GM23338 (cell line): ENCODE measurements around the gene SH3RF2.

Source experiments
- CREB1 ChIP-seq: fragments of 250-450 bp; sonication (Bioruptor Pico); IDR thresholded peaks from 2 replicates; pipeline ENCODE4 v1.5.0; 2020; ENCODE audit warnings: low read depth, mild to moderate bottlenecking, moderate library complexity
- EZH2 ChIP-seq: fragments of 200-600 bp; sonication (generic); IDR thresholded peaks from one replicate; pipeline ENCODE4 v1.8.0; 2017; ENCODE audit warnings: antibody characterized with exemption, mild to moderate bottlenecking, low read depth; ENCODE audit not compliant: unreplicated experiment
- EZH2phosphoT487 ChIP-seq: fragments of 200-600 bp; sonication (generic); IDR thresholded peaks from one replicate; pipeline ENCODE4 v1.8.1; 2018; ENCODE audit warnings: antibody characterized with exemption; ENCODE audit not compliant: unreplicated experiment
- JUNB ChIP-seq: IDR thresholded peaks from one replicate; pipeline ENCODE4 v1.6.1; 2016; ENCODE audit warnings: antibody characterized with exemption; ENCODE audit not compliant: unreplicated experiment
- NANOG ChIP-seq: IDR thresholded peaks from 2 replicates; pipeline ENCODE4 v1.6.1; 2016; ENCODE audit warnings: antibody characterized with exemption, borderline replicate concordance
- POLR2AphosphoS5 ChIP-seq: IDR thresholded peaks from 2 replicates; pipeline ENCODE4 v1.6.1; 2016; ENCODE audit warnings: antibody characterized with exemption, low read depth
- STAT1 ChIP-seq: IDR thresholded peaks from one replicate; pipeline ENCODE4 v1.6.1; 2016; ENCODE audit warnings: antibody characterized with exemption; ENCODE audit not compliant: unreplicated experiment
- ZNF114 ChIP-seq: fragments of 250-450 bp; sonication (Bioruptor Pico); IDR thresholded peaks from 2 replicates; pipeline ENCODE4 v1.5.0; 2020; ENCODE audit warnings: mild to moderate bottlenecking, moderate library complexity
- TF ChIP-seq, protein P1 (sequence below), 2 experiments: fragments of 200-600 bp in 1 of 2; sonication (generic) in 1 of 2; conservative IDR thresholded peaks; 2 replicates each; pipeline versions ENCODE4 v1.5.1 to v1.6.1; 2016 to 2017; ENCODE audit warnings: antibody characterized with exemption in 2 of 2, low read depth in 2 of 2, mild to moderate bottlenecking in 2 of 2, moderate library complexity in 1 of 2

GRCh38 chr5:146068977-146069779 is 132.8 kb downstream of the SH3RF2 start:
- TF ChIP-seq, protein P1, sequence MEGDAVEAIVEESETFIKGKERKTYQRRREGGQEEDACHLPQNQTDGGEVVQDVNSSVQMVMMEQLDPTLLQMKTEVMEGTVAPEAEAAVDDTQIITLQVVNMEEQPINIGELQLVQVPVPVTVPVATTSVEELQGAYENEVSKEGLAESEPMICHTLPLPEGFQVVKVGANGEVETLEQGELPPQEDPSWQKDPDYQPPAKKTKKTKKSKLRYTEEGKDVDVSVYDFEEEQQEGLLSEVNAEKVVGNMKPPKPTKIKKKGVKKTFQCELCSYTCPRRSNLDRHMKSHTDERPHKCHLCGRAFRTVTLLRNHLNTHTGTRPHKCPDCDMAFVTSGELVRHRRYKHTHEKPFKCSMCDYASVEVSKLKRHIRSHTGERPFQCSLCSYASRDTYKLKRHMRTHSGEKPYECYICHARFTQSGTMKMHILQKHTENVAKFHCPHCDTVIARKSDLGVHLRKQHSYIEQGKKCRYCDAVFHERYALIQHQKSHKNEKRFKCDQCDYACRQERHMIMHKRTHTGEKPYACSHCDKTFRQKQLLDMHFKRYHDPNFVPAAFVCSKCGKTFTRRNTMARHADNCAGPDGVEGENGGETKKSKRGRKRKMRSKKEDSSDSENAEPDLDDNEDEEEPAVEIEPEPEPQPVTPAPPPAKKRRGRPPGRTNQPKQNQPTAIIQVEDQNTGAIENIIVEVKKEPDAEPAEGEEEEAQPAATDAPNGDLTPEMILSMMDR (conservative IDR thresholded peaks at IDR 0.05; ENCODE audit: low read depth in 2 of 2) = no peak
- no peak for TF ChIP-seq POLR2AphosphoS5
- no peak for TF ChIP-seq EZH2phosphoT487
- no peak for TF ChIP-seq EZH2
- no peak for TF ChIP-seq NANOG
- TF ChIP-seq CREB1 (CRISPR knock-in tag) = no peak
- no peak for TF ChIP-seq STAT1
- no peak for TF ChIP-seq JUNB
- TF ChIP-seq ZNF114 (CRISPR knock-in tag) = no peak
